ENCODE results near the gene EYS.

The EYS gene

GRCh38 chr6:63730311-63730710 is 1976.7 kb downstream of the EYS start:
- DNase-seq (ENCODE audit: low read depth) = no peak

GRCh38 chr6:63724721-63725120 is 1982.3 kb downstream of the EYS start:
- DNase-seq (ENCODE audit: low read depth) = no peak

- no peak for DNase-seq (ENCODE audit: low read depth)
Measured at GRCh38 chr6:63721181-63721580, 1985.8 kb downstream of the EYS start.

GRCh38 chr6:63716169-63716568 is 1990.9 kb downstream of the EYS start:
- no peak for DNase-seq (ENCODE audit: low read depth)

GRCh38 chr6:63714091-63714490 is 1992.9 kb downstream of the EYS start:
- DNase-seq (ENCODE audit: low read depth) = no peak

- no peak for DNase-seq (ENCODE audit: low read depth)
Measured at GRCh38 chr6:63713332-63713731, 1993.7 kb downstream of the EYS start.

- no peak for DNase-seq (ENCODE audit: low read depth)
Measured at GRCh38 chr6:63709148-63709547, 1997.9 kb downstream of the EYS start.

GRCh38 chr6:63708631-63709030 is 1998.4 kb downstream of the EYS start:
- no peak for DNase-seq (ENCODE audit: low read depth)

- DNase-seq (ENCODE audit: low read depth) = no peak
Measured at GRCh38 chr6:63706630-63707029, 2000.4 kb downstream of the EYS start.

GRCh38 chr6:63705707-63706106 is 2001.3 kb downstream of the EYS start:
- DNase-seq (ENCODE audit: low read depth) = no peak

- no peak for DNase-seq (ENCODE audit: low read depth)
Measured at GRCh38 chr6:63690221-63690620, 2016.8 kb downstream of the EYS start.

GRCh38 chr6:63689421-63689820 is 2017.6 kb downstream of the EYS start:
- DNase-seq (ENCODE audit: low read depth) = no peak

- DNase-seq (ENCODE audit: low read depth) = no peak
Measured at GRCh38 chr6:63685446-63686379, 2021.3 kb downstream of the EYS start.

GRCh38 chr6:63683071-63683603 is 2023.9 kb downstream of the EYS start:
- no peak for DNase-seq (ENCODE audit: low read depth)

- no peak for DNase-seq (ENCODE audit: low read depth)
Measured at GRCh38 chr6:63677282-63677681, 2029.7 kb downstream of the EYS start.

- DNase-seq (ENCODE audit: low read depth) = no peak
Measured at GRCh38 chr6:63676412-63677114, 2030.5 kb downstream of the EYS start.

- no peak for DNase-seq (ENCODE audit: low read depth)
Measured at GRCh38 chr6:63675138-63675537, 2031.9 kb downstream of the EYS start.

- no peak for DNase-seq (ENCODE audit: low read depth)
Measured at GRCh38 chr6:63674635-63675034, 2032.4 kb downstream of the EYS start.

GRCh38 chr6:63673692-63674091 is 2033.3 kb downstream of the EYS start:
- DNase-seq (ENCODE audit: low read depth) = no peak

- no peak for DNase-seq (ENCODE audit: low read depth)
Measured at GRCh38 chr6:63672582-63673129, 2034.4 kb downstream of the EYS start.

GRCh38 chr6:63671098-63671754 is 2035.8 kb downstream of the EYS start:
- no peak for DNase-seq (ENCODE audit: low read depth)

Data from non-pigmented ciliary epithelial cell (primary cell).